Vagina (tissue), 2 donors: ENCODE results near the gene ZNF205. TPM values are rescaled to one million over a fixed set of nuclear protein-coding genes. Genes with fewer than 3 reads are reported as not detected.

Experiments used
- DNase-seq, 2 donors: peaks; one replicate each; pipeline ENCODE4 v3.0.0-alpha.2; 2017; ENCODE audit errors: extremely low spot score in 2 of 2
- H3K27ac ChIP-seq: fragments of 200-600 bp; sonication (generic); one replicate; pipeline ENCODE4 v1.5.1; 2019
- H3K27me3 ChIP-seq: fragments of 200-600 bp; sonication (generic); one replicate; pipeline ENCODE4 v1.5.1; 2019
- H3K36me3 ChIP-seq, 2 donors: fragments of 200-600 bp; sonication (generic); one replicate each; pipeline ENCODE4 v1.5.1; 2017 to 2019
- H3K4me1 ChIP-seq: fragments of 200-600 bp; sonication (generic); one replicate; pipeline ENCODE4 v1.5.1; 2019
- H3K4me3 ChIP-seq, 2 donors: fragments of 200-600 bp; sonication (generic); 1 replicate in 1 of 2; 2 replicates in 1 of 2; pipeline ENCODE4 v1.5.1; 2016 to 2019
- H3K9me3 ChIP-seq: fragments of 200-600 bp; sonication (generic); one replicate; pipeline ENCODE4 v1.5.1; 2019
- CTCF ChIP-seq, 3 experiments: fragments of 450-650 bp in 2 of 3; fragments of 200-600 bp in 1 of 3; sonication (generic) in 1 of 3; IDR thresholded peaks; one replicate each; pipeline ENCODE4 v1.5.1; 2017 to 2019; ENCODE audit warnings: antibody characterized with exemption in 3 of 3, mild to moderate bottlenecking in 2 of 3, moderate library complexity in 2 of 3
- POLR2A ChIP-seq, 2 donors: fragments of 450-650 bp; IDR thresholded peaks; one replicate each; pipeline ENCODE4 v1.6.1; 2017; ENCODE audit warnings: antibody characterized with exemption in 2 of 2, mild to moderate bottlenecking in 2 of 2, moderate library complexity in 2 of 2
- POLR2AphosphoS5 ChIP-seq, 2 donors: sonication (generic); formaldehyde crosslinking; IDR thresholded peaks; one replicate each; pipeline ENCODE4 v1.9.0; 2017; ENCODE audit warnings: antibody characterized with exemption in 2 of 2, mild to moderate bottlenecking in 2 of 2, low read depth in 1 of 2; ENCODE audit not compliant: insufficient read depth in 1 of 2
- intact Hi-C: fragments of 100-400 bp; cut with DNase I; formaldehyde crosslinking; loops from one replicate; pipeline ENCODE4 v1.15.1; 2023
- total RNA-seq: library from RNA; depleted of rRNA; stranded (reverse); fragments of >200 nt; gene quantifications from one replicate; pipeline ENCODE4 v1.2.3, GENCODE V29; 2016

ZNF205 gene
- total RNA-seq: 14.2 TPM

- DNase-seq: no peak
- TF ChIP-seq CTCF (IDR thresholded peaks at IDR 0.05) (no peak), POLR2AphosphoS5 (IDR thresholded peaks at IDR 0.05; ENCODE audit: insufficient read depth in 1 of 2, low read depth in 1 of 2) (peak; percentile 32 to 66), POLR2A (IDR thresholded peaks at IDR 0.05) (no peak)
Measured at GRCh38 chr16:3112058-3112880, at the start of gene ZNF205. ZNF205 (plus strand) TSS chr16:3112586; CDS start chr16:3113431, 845 bp downstream.

GRCh38 chr16:3063625-3064386 lies 48.6 kb upstream of the ZNF205 start:
- Histone ChIP-seq H3K9me3 (no peaks in the 10 kb centered on the region), H3K27ac (no peak overlapping the region), H3K36me3 (no peaks in the 10 kb centered on the region), H3K27me3 (no peaks in the 10 kb centered on the region), H3K4me3 (no peak overlapping the region), H3K4me1 (peaks cover 23% of the 10 kb centered on the region)
- DNase-seq: no peak
- intact Hi-C loops: no loop called here
- no peak for TF ChIP-seq CTCF (IDR thresholded peaks at IDR 0.05)
- no peak for TF ChIP-seq POLR2A (IDR thresholded peaks at IDR 0.05)
- TF ChIP-seq POLR2AphosphoS5 (IDR thresholded peaks at IDR 0.05; ENCODE audit: insufficient read depth in 1 of 2, low read depth in 1 of 2): no peak

More at GRCh38 chr16:3112058-3112880, at the start of gene ZNF205:
- H3K4me1 ChIP-seq: peaks cover 32% of the 10 kb centered on the region
- H3K27ac ChIP-seq: peak within 1 kb of the TSS; percentile 42
- H3K27me3 ChIP-seq: no peaks in the 10 kb centered on the region
- H3K4me3 ChIP-seq: peak within 1 kb of the TSS; percentile 72 to 88
- H3K36me3 ChIP-seq: no peaks in the 10 kb centered on the region
- H3K9me3 ChIP-seq: no peaks in the 10 kb centered on the region
- intact Hi-C loops: loop anchor here (5.0 kb wide), 1 partner anchor 55 kb away; no protein-coding TSS in a partner anchor

- intact Hi-C loops: no loop called here
- Histone ChIP-seq H3K27ac (peak within 1 kb of the TSS; percentile 49), H3K27me3 (no peaks in the 10 kb centered on the region), H3K4me3 (peak within 1 kb of the TSS; percentile 31 to 32), H3K9me3 (no peaks in the 10 kb centered on the region), H3K36me3 (no peaks in the 10 kb centered on the region), H3K4me1 (peaks cover 14% of the 10 kb centered on the region)
- TF ChIP-seq CTCF (IDR thresholded peaks at IDR 0.05): no peak
- no peak for TF ChIP-seq POLR2A (IDR thresholded peaks at IDR 0.05)
- TF ChIP-seq POLR2AphosphoS5 (IDR thresholded peaks at IDR 0.05; ENCODE audit: insufficient read depth in 1 of 2, low read depth in 1 of 2): peak in 1 of 2 donors; percentile 24
- no peak for DNase-seq
Measured at GRCh38 chr16:3065069-3065741, 47.2 kb upstream of the ZNF205 start, which contains the start of gene IL32. IL32 (plus strand) TSS chr16:3065640; CDS start chr16:3065812, 172 bp downstream.

- H3K27me3 ChIP-seq: no peaks in the 10 kb centered on the region
- H3K4me3 ChIP-seq: peak overlapping the region; percentile 31 to 32
- H3K27ac ChIP-seq: peak overlapping the region; percentile 49
- H3K9me3 ChIP-seq: no peaks in the 10 kb centered on the region
- TF ChIP-seq POLR2AphosphoS5 (IDR thresholded peaks at IDR 0.05; ENCODE audit: insufficient read depth in 1 of 2, low read depth in 1 of 2): no peak
- no peak for DNase-seq
- peaks cover 14% of the 10 kb centered on the region for H3K4me1 ChIP-seq
- H3K36me3 ChIP-seq: no peaks in the 10 kb centered on the region
- intact Hi-C loops: no loop called here
Measured at GRCh38 chr16:3065742-3066439, 46.5 kb upstream of the ZNF205 start.

- H3K4me3 ChIP-seq: peak overlapping the region; percentile 31 to 32
- no peaks in the 10 kb centered on the region for H3K27me3 ChIP-seq
- no peaks in the 10 kb centered on the region for H3K36me3 ChIP-seq
- peak overlapping the region; percentile 49 for H3K27ac ChIP-seq
- no peak for TF ChIP-seq CTCF (IDR thresholded peaks at IDR 0.05)
- TF ChIP-seq POLR2AphosphoS5 (IDR thresholded peaks at IDR 0.05; ENCODE audit: insufficient read depth in 1 of 2, low read depth in 1 of 2): no peak
- no peak for TF ChIP-seq POLR2A (IDR thresholded peaks at IDR 0.05)
- no peaks in the 10 kb centered on the region for H3K9me3 ChIP-seq
- no peak for DNase-seq
- intact Hi-C loops: no loop called here
- H3K4me1 ChIP-seq: peaks cover 14% of the 10 kb centered on the region
Measured at GRCh38 chr16:3066440-3066748, 46.0 kb upstream of the ZNF205 start.
